HCT116 (cell line): Measurements from ENCODE around the gene ACACB. TPM values are rescaled to one million over a fixed set of nuclear protein-coding genes. Genes with fewer than 3 reads are reported as not detected.

ENCODE experiments used
- ATAC-seq: fragments of 200-7000 bp; cut with Tn5 transposase; 2 replicates; pipeline ENCODE4 v1.9.1; 2020; ENCODE audit warnings: mild to moderate bottlenecking, moderate library complexity
- BruUV-seq: library from RNA; stranded (reverse); fragments of 400-500 nt; replicated peaks from 2 replicates; lab custom pipeline; 2021; lab: Mats Ljungman, UMichigan
- CTCF ChIA-PET: fragments of 300-600 bp; sonication (Branson Sonifier 250); formaldehyde crosslinking; loops from one replicate; lab custom pipeline; 2021; ENCODE audit warnings: antibody characterized with exemption; lab: Charles Lee
- POLR2A ChIA-PET: fragments of 300-600, 350-600 bp; sonication (Branson Sonifier 250); formaldehyde crosslinking; loops from one replicate; lab custom pipeline; 2021; ENCODE audit warnings: antibody characterized with exemption; lab: Charles Lee
- RAD21 ChIA-PET, 2 experiments: fragments of 300-600 bp; sonication (Branson Sonifier 250); formaldehyde crosslinking; loops; one replicate each; lab custom pipeline; 2023; ENCODE audit warnings: low total read pairs in 2 of 2; ENCODE audit not compliant: uncharacterized antibody in 2 of 2, unreplicated experiment in 2 of 2, low non-redundant PET in 1 of 2; lab: Charles Lee
- DNase-seq: peaks from one replicate; pipeline ENCODE4 v3.0.0-alpha.2; 2010; ENCODE audit warnings: low read depth, low spot score
- H2AFZ ChIP-seq: fragments of 200-600 bp; shearing (Covaris generic), sonication (generic); 2 replicates; pipeline ENCODE4 v1.6.1; 2017; ENCODE audit warnings: low read depth, mixed run types, mixed read lengths, antibody characterized with exemption, low read length; ENCODE audit not compliant: poor library complexity, severe bottlenecking
- H3K27ac ChIP-seq: 2 replicates; pipeline ENCODE4 v1.5.1; 2012; ENCODE audit warnings: low read depth, low read length
- H3K27me3 ChIP-seq: fragments of 200-600 bp; sonication (generic); 2 replicates; pipeline ENCODE4 v1.6.1; 2016; ENCODE audit warnings: mixed run types, low read length, mixed read lengths; ENCODE audit not compliant: insufficient read depth
- H3K36me3 ChIP-seq, 2 experiments: fragments of 200-500 bp in 1 of 2; fragments of 200-600 bp in 1 of 2; sonication (Bioruptor generic) in 1 of 2; sonication (generic) in 1 of 2; 2 replicates each; pipeline versions ENCODE4 v1.5.1 to v1.6.1; 2014 to 2016; ENCODE audit warnings: low read length in 2 of 2, inconsistent platforms in 1 of 2, mixed read lengths in 1 of 2, mixed run types in 1 of 2; ENCODE audit not compliant: insufficient read depth in 2 of 2, control insufficient read depth in 1 of 2
- H3K4me1 ChIP-seq, 2 experiments: fragments of 200-600 bp in 1 of 2; sonication (generic) in 1 of 2; 2 replicates each; pipeline versions ENCODE4 v1.5.1 to v1.6.1; 2012 to 2017; ENCODE audit warnings: low read length in 2 of 2, inconsistent platforms in 1 of 2, mild to moderate bottlenecking in 1 of 2, mixed read lengths in 1 of 2, mixed run types in 1 of 2, moderate library complexity in 1 of 2; ENCODE audit not compliant: insufficient read depth in 2 of 2, control insufficient read depth in 1 of 2
- H3K4me2 ChIP-seq: fragments of 200-600 bp; sonication (generic); 2 replicates; pipeline ENCODE4 v1.6.1; 2017; ENCODE audit warnings: mixed run types, low read length, mixed read lengths
- H3K4me3 ChIP-seq, 2 experiments: fragments of 200-600 bp in 1 of 2; sonication (generic) in 1 of 2; replicated peaks in 1 of 2; 2 replicates each; pipeline ENCODE4 v1.5.1; 2011 to 2016; ENCODE audit warnings: low read length in 2 of 2, control low read depth in 1 of 2, low read depth in 1 of 2, mild to moderate bottlenecking in 1 of 2, mixed read lengths in 1 of 2, mixed run types in 1 of 2
- H3K79me2 ChIP-seq: fragments of 200-600 bp; sonication (generic); 2 replicates; pipeline ENCODE4 v1.6.1; 2017; ENCODE audit warnings: mild to moderate bottlenecking, mixed run types, low read length, moderate library complexity, mixed read lengths; ENCODE audit not compliant: insufficient read depth
- H3K9ac ChIP-seq: fragments of 200-600 bp; sonication (generic); 2 replicates; pipeline ENCODE4 v1.6.1; 2016; ENCODE audit warnings: low read length, mixed read lengths
- H3K9me2 ChIP-seq: fragments of 200-600 bp; sonication (generic), shearing (Covaris generic); 2 replicates; pipeline ENCODE4 v1.6.1; 2017; ENCODE audit warnings: mixed run types, mild to moderate bottlenecking, moderate library complexity; ENCODE audit not compliant: insufficient read depth
- H3K9me3 ChIP-seq, 2 experiments: fragments of 200-500 bp in 1 of 2; fragments of 200-600 bp in 1 of 2; sonication (Bioruptor generic) in 1 of 2; sonication (generic) in 1 of 2; 2 replicates each; pipeline ENCODE4 v1.6.1; 2014 to 2017; ENCODE audit warnings: low read length in 2 of 2, mixed read lengths in 2 of 2, inconsistent platforms in 1 of 2, low read depth in 1 of 2, mild to moderate bottlenecking in 1 of 2, mixed run types in 1 of 2, moderate library complexity in 1 of 2; ENCODE audit not compliant: control insufficient read depth in 1 of 2, insufficient read depth in 1 of 2
- H4K20me1 ChIP-seq: fragments of 200-600 bp; sonication (generic), shearing (Covaris generic); 2 replicates; pipeline ENCODE4 v1.6.1; 2017; ENCODE audit warnings: mixed run types, mild to moderate bottlenecking, moderate library complexity; ENCODE audit not compliant: insufficient read depth
- ATF3 ChIP-seq: IDR thresholded peaks from 2 replicates; pipeline ENCODE4 v1.6.1; 2012
- CEBPB ChIP-seq: IDR thresholded peaks from 2 replicates; pipeline ENCODE4 v1.6.1; 2012; ENCODE audit warnings: low read depth
- CTCF ChIP-seq, 3 experiments: fragments of 200-600 bp in 1 of 3; sonication (generic) in 1 of 3; IDR thresholded peaks in 2 of 3; conservative IDR thresholded peaks in 1 of 3; 2 replicates each; pipeline ENCODE4 v1.5.1; 2012 to 2017; ENCODE audit warnings: low read depth in 2 of 3, low read length in 2 of 3, antibody characterized with exemption in 1 of 3, borderline replicate concordance in 1 of 3, control low read depth in 1 of 3, mild to moderate bottlenecking in 1 of 3, mixed read lengths in 1 of 3, mixed run types in 1 of 3, moderate library complexity in 1 of 3; ENCODE audit not compliant: insufficient read depth in 1 of 3
- JUND ChIP-seq: IDR thresholded peaks from 2 replicates; pipeline ENCODE4 v1.6.1; 2012
- MAX ChIP-seq: IDR thresholded peaks from 2 replicates; pipeline ENCODE4 v1.6.1; 2012
- SP1 ChIP-seq: IDR thresholded peaks from 2 replicates; pipeline ENCODE4 v1.6.1; 2012; ENCODE audit warnings: low read depth
- intact Hi-C: fragments of 100-400 bp; cut with micrococcal nuclease; formaldehyde crosslinking; loops from 2 replicates; pipeline ENCODE4 v1.10.0; 2022
- total RNA-seq: library from RNA; stranded (reverse); gene quantifications from one replicate; pipeline ENCODE4 v1.2.1, GENCODE V29; 2021; ENCODE audit not compliant: unreplicated experiment

Gene ACACB
- total RNA-seq, 1 experiment from 2014 or later: 11.1 TPM

- no TSS peak for BruUV-seq
- Histone ChIP-seq H3K79me2 (no peaks in the 10 kb centered on the region), H3K4me1 (no peaks in the 10 kb centered on the region), H3K9ac (no peak overlapping the region), H3K4me3 (no peak overlapping the region), H3K4me2 (no peak overlapping the region), H3K9me3 (no peaks in the 10 kb centered on the region), H3K27me3 (no peaks in the 10 kb centered on the region), H3K36me3 (no peaks in the 10 kb centered on the region), H3K27ac (no peak overlapping the region), H3K9me2 (no peaks in the 10 kb centered on the region), H2AFZ (no peak overlapping the region), H4K20me1 (no peaks in the 10 kb centered on the region)
- intact Hi-C loops: no loop called here
- ChIA-PET RAD21 (no interaction called here), POLR2A (no interaction called here)
- no peak for ATAC-seq
- no peak for DNase-seq
- no peak for TF ChIP-seq SP1
- TF ChIP-seq, all 23 proteins: peak for 0
- CTCF ChIA-PET: no interaction called here
Measured at GRCh38 chr12:109173443-109174240, 57.3 kb downstream of the ACACB start.

- ATAC-seq: no peak
- Histone ChIP-seq H4K20me1 (no peaks in the 10 kb centered on the region), H2AFZ (no peak overlapping the region), H3K9ac (no peak overlapping the region), H3K4me3 (no peak overlapping the region), H3K4me1 (no peaks in the 10 kb centered on the region), H3K27me3 (no peaks in the 10 kb centered on the region), H3K27ac (no peak overlapping the region), H3K36me3 (no peaks in the 10 kb centered on the region), H3K4me2 (no peak overlapping the region), H3K9me3 (no peaks in the 10 kb centered on the region), H3K79me2 (no peaks in the 10 kb centered on the region), H3K9me2 (no peaks in the 10 kb centered on the region)
- ChIA-PET CTCF (no interaction called here), POLR2A (no interaction called here), RAD21 (no interaction called here)
- DNase-seq: no peak
- intact Hi-C loops: no loop called here
- no peak for TF ChIP-seq JUND
- no peak for TF ChIP-seq CEBPB
- TF ChIP-seq ATF3: no peak
- TF ChIP-seq MAX: no peak
- no peak for TF ChIP-seq CTCF (IDR thresholded peaks at IDR 0.05 in 2 of 3, conservative IDR thresholded peaks at IDR 0.05 in 1 of 3; ENCODE audit: borderline replicate concordance in 1 of 3, insufficient read depth in 1 of 3, low read depth in 2 of 3, low read length in 2 of 3)
- no TSS peak for BruUV-seq
Measured at GRCh38 chr12:109174468-109174867, 58.1 kb downstream of the ACACB start.
